ENCODE measurements around the gene ASPRV1.

The ASPRV1 gene

GRCh38 chr2:69943843-69944525 lies 17.4 kb downstream of the ASPRV1 start:
- DNase-seq (ENCODE audit: low read depth in 1 of 2, low spot score in 1 of 2) = no peak

GRCh38 chr2:69943000-69943842 lies 18.2 kb downstream of the ASPRV1 start:
- no peak for DNase-seq (ENCODE audit: low read depth in 1 of 2, low spot score in 1 of 2)

GRCh38 chr2:69940691-69941090 lies 20.7 kb downstream of the ASPRV1 start:
- no peak for DNase-seq (ENCODE audit: low read depth in 1 of 2, low spot score in 1 of 2)

GRCh38 chr2:69939722-69940121 lies 21.7 kb downstream of the ASPRV1 start:
- no peak for DNase-seq (ENCODE audit: low read depth in 1 of 2, low spot score in 1 of 2)

- no peak for DNase-seq (ENCODE audit: low read depth in 1 of 2, low spot score in 1 of 2)
These were observed 23.5 kb downstream of the ASPRV1 start for GRCh38 chr2:69937968-69938367.

- DNase-seq (ENCODE audit: low read depth in 1 of 2, low spot score in 1 of 2) = no peak
These were observed 24.5 kb downstream of the ASPRV1 start for GRCh38 chr2:69936906-69937305.

- DNase-seq (ENCODE audit: low read depth in 1 of 2, low spot score in 1 of 2) = no peak
These were observed 26.4 kb downstream of the ASPRV1 start for GRCh38 chr2:69935011-69935410.

GRCh38 chr2:69934614-69934908 lies 26.9 kb downstream of the ASPRV1 start:
- no peak for DNase-seq (ENCODE audit: low read depth in 1 of 2, low spot score in 1 of 2)

GRCh38 chr2:69933839-69934613 lies 27.4 kb downstream of the ASPRV1 start:
- no peak for DNase-seq (ENCODE audit: low read depth in 1 of 2, low spot score in 1 of 2)

- DNase-seq (ENCODE audit: low read depth in 1 of 2, low spot score in 1 of 2) = no peak
These were observed 28.1 kb downstream of the ASPRV1 start for GRCh38 chr2:69933254-69933828.

- no peak for DNase-seq (ENCODE audit: low read depth in 1 of 2, low spot score in 1 of 2)
These were observed 28.9 kb downstream of the ASPRV1 start for GRCh38 chr2:69932596-69932922.

GRCh38 chr2:69931832-69932595 lies 29.4 kb downstream of the ASPRV1 start:
- DNase-seq (ENCODE audit: low read depth in 1 of 2, low spot score in 1 of 2) = no peak

GRCh38 chr2:69926849-69927515 lies 34.4 kb downstream of the ASPRV1 start:
- no peak for DNase-seq (ENCODE audit: low read depth in 1 of 2, low spot score in 1 of 2)

GRCh38 chr2:69923116-69923515 lies 38.3 kb downstream of the ASPRV1 start:
- DNase-seq (ENCODE audit: low read depth in 1 of 2, low spot score in 1 of 2) = no peak

- DNase-seq (ENCODE audit: low read depth in 1 of 2, low spot score in 1 of 2) = no peak
These were observed 43.0 kb downstream of the ASPRV1 start for GRCh38 chr2:69918401-69918800.

GRCh38 chr2:69917852-69918251 lies 43.6 kb downstream of the ASPRV1 start:
- DNase-seq (ENCODE audit: low read depth in 1 of 2, low spot score in 1 of 2) = no peak

GRCh38 chr2:69916106-69916505 lies 45.3 kb downstream of the ASPRV1 start:
- DNase-seq (ENCODE audit: low read depth in 1 of 2, low spot score in 1 of 2) = no peak

GRCh38 chr2:69914950-69915945 lies 46.2 kb downstream of the ASPRV1 start, which contains the start of gene MXD1:
Gene MXD1, plus strand, starts transcription at chr2:69915109. Its CDS starts 222 bp downstream, at chr2:69915331.
- DNase-seq (ENCODE audit: low read depth in 1 of 2, low spot score in 1 of 2) = peak; percentile 99 to 100

Measured in activated T-helper 1 cell treated with anti-CD3 and anti-CD28 coated beads, Interleukin-2, amount 50 U/mL, for 16 hours (primary cell).